NCI-H2029 (cell line): ENCODE measurements around the gene TENM4.
"Not testable (repeated sequence)": the region's sequence is repeated elsewhere in the genome, so short reads cannot be mapped to it uniquely, and the experiment has no call there.

Source experiments
- DNase-seq: peaks from one replicate; lab custom pipeline; 2025; lab: John Stamatoyannopoulos, UW

Gene TENM4

GRCh38 chr11:79021601-79022000 is 419.2 kb downstream of the TENM4 start:
- DNase-seq, result no peak

GRCh38 chr11:79019975-79020374 is 420.9 kb downstream of the TENM4 start:
- DNase-seq, result no peak

- DNase-seq, result no peak
Measured at GRCh38 chr11:79019277-79019676, 421.6 kb downstream of the TENM4 start.

GRCh38 chr11:79018371-79018849 is 422.4 kb downstream of the TENM4 start:
- DNase-seq, result no peak

GRCh38 chr11:79017811-79018210 is 423.0 kb downstream of the TENM4 start:
- DNase-seq, result no peak

GRCh38 chr11:79013509-79013908 is 427.3 kb downstream of the TENM4 start:
- no peak for DNase-seq

GRCh38 chr11:79011357-79011756 is 429.5 kb downstream of the TENM4 start:
- no peak for DNase-seq

GRCh38 chr11:79007771-79008402 is 432.9 kb downstream of the TENM4 start:
- DNase-seq, result no peak

GRCh38 chr11:79006854-79007253 is 434.0 kb downstream of the TENM4 start:
- DNase-seq, result no peak

- DNase-seq, result no peak
Measured at GRCh38 chr11:78996007-78996406, 444.8 kb downstream of the TENM4 start.

- no peak for DNase-seq
Measured at GRCh38 chr11:78995171-78995570, 445.7 kb downstream of the TENM4 start.

GRCh38 chr11:78993802-78994430 is 446.9 kb downstream of the TENM4 start:
- no peak for DNase-seq

- no peak for DNase-seq
Measured at GRCh38 chr11:78991681-78992080, 449.1 kb downstream of the TENM4 start.

GRCh38 chr11:78990261-78990660 is 450.6 kb downstream of the TENM4 start:
- DNase-seq, result no peak

GRCh38 chr11:78987748-78988147 is 453.1 kb downstream of the TENM4 start:
- no peak for DNase-seq

- DNase-seq, result no peak
Measured at GRCh38 chr11:78986305-78986704, 454.5 kb downstream of the TENM4 start.

- no peak for DNase-seq
Measured at GRCh38 chr11:78985663-78986062, 455.2 kb downstream of the TENM4 start.

- DNase-seq, result no peak
Measured at GRCh38 chr11:78982473-78982872, 458.4 kb downstream of the TENM4 start.

- DNase-seq, result no peak
Measured at GRCh38 chr11:78981153-78981552, 459.7 kb downstream of the TENM4 start.

- no peak for DNase-seq
Measured at GRCh38 chr11:78978831-78979230, 462.0 kb downstream of the TENM4 start.

GRCh38 chr11:78977848-78978247 is 463.0 kb downstream of the TENM4 start:
- DNase-seq, result not testable (repeated sequence)

- no peak for DNase-seq
Measured at GRCh38 chr11:78977009-78977408, 463.8 kb downstream of the TENM4 start.

GRCh38 chr11:78975081-78975480 is 465.7 kb downstream of the TENM4 start:
- no peak for DNase-seq

- DNase-seq, result no peak
Measured at GRCh38 chr11:78973876-78974275, 467.0 kb downstream of the TENM4 start.
